HL-60 (cell line): ENCODE results near the gene AGO3.

ENCODE experiments used
- DNase-seq, 2 experiments: peaks; one replicate each; pipeline ENCODE4 v3.0.0-alpha.2; 2010 to 2020; ENCODE audit warnings: low read depth in 1 of 2, low spot score in 1 of 2
- H3K27ac ChIP-seq: fragments of 250-450 bp; sonication (Bioruptor Pico); replicated peaks from 2 replicates; pipeline ENCODE4 v1.5.1; 2020; ENCODE audit warnings: mild to moderate bottlenecking, moderate library complexity
- H3K27me3 ChIP-seq: fragments of 250-450 bp; sonication (Bioruptor Pico); 2 replicates; pipeline ENCODE4 v1.5.1; 2021; ENCODE audit warnings: mild to moderate bottlenecking, moderate library complexity; ENCODE audit not compliant: insufficient read depth, poor library complexity, severe bottlenecking
- H3K4me3 ChIP-seq: replicated peaks from 2 replicates; pipeline ENCODE4 v1.5.1; 2011; ENCODE audit warnings: mild to moderate bottlenecking, control low read depth, low read length; ENCODE audit not compliant: insufficient read depth
- CTCF ChIP-seq: IDR thresholded peaks from one replicate; pipeline ENCODE4 v1.5.1; 2011; ENCODE audit warnings: low read length, control low read depth, inconsistent platforms; ENCODE audit not compliant: insufficient read depth
- GABPA ChIP-seq: IDR thresholded peaks from 2 replicates; pipeline ENCODE4 v1.6.1; 2012; ENCODE audit warnings: low read depth
- POLR2AphosphoS5 ChIP-seq: IDR thresholded peaks from 2 replicates; pipeline ENCODE4 v1.6.1; 2012; ENCODE audit warnings: low read depth
- REST ChIP-seq: IDR thresholded peaks from 2 replicates; pipeline ENCODE4 v1.6.1; 2012; ENCODE audit warnings: low read depth; ENCODE audit not compliant: insufficient replicate concordance
- SPI1 ChIP-seq: IDR thresholded peaks from 2 replicates; pipeline ENCODE4 v1.6.1; 2012; ENCODE audit warnings: low read depth, mild to moderate bottlenecking, borderline replicate concordance

Gene AGO3

DNA sequence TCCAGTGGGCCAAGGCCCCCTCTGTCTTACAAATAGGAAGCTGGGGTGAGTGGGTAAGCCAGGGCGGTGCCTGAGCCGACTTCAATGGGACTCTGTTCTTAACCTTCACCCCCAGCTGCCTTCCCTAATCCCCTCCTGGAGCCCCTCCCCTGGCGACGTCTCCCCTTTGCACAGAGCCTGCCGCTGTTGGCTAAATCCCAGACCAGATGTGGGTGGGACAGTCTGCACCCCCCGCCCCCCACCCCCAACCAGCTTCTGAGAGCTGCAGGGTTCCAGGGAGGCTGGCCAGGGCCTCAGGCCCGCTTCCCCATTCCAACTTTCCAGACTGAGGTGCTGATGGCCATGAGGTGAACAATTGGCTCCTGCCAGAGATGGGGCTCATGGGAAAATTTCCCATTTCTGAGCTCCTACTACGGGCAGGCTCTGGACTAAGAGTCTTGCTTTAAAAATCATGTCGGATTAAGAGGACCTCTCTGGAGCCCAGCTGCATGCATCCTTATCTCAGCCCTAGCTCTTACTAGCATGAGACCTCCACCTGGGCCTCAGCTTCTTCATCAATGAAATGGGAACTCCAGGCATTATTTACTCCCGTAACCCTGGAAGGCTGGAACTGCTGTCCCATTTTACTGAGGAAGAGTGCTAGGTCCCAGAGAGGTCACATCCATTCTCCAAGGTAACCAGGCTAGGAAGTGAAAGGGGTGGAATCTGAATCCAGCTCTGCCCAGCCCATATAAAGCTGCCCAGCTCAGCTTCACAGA is 187.7 kb downstream of the AGO3 start:
- Histone ChIP-seq H3K27me3 (no peaks in the 10 kb centered on the region), H3K4me3 (no peak overlapping the region), H3K27ac (no peak overlapping the region)
- DNase-seq = no peak
- TF ChIP-seq POLR2AphosphoS5 = no peak
- no peak for TF ChIP-seq REST
- TF ChIP-seq SPI1 = no peak
- no peak for TF ChIP-seq GABPA

DNA sequence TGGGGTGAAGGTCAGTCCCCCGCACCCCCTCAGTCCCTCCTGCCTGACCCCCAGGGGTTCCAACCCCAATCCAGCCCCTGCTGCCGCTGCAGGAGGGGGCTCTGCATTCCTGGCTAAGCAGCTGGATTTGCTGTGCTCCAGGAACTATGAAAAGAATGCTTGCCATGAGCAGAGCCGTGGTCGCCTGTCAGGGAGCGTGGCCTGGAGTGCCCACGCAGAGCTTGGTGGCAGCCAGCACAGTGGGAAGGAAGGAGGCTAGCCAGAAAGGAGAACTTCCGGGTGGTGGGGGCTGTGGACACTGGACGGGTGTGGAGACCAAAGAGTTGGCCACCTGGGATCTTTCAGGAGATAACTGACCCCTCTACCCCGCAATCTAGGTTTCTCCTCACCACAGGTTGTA is 188.6 kb downstream of the AGO3 start:
- peaks cover 7% of the 10 kb centered on the region for H3K27me3 ChIP-seq
- no peak for DNase-seq
- TF ChIP-seq SPI1 (no peak), CTCF (no peak), GABPA (no peak), POLR2AphosphoS5 (no peak), REST (no peak)
- no peak overlapping the region for H3K27ac ChIP-seq
- H3K4me3 ChIP-seq = no peak overlapping the region
